ENCODE results near the gene NRXN3.

DNA sequence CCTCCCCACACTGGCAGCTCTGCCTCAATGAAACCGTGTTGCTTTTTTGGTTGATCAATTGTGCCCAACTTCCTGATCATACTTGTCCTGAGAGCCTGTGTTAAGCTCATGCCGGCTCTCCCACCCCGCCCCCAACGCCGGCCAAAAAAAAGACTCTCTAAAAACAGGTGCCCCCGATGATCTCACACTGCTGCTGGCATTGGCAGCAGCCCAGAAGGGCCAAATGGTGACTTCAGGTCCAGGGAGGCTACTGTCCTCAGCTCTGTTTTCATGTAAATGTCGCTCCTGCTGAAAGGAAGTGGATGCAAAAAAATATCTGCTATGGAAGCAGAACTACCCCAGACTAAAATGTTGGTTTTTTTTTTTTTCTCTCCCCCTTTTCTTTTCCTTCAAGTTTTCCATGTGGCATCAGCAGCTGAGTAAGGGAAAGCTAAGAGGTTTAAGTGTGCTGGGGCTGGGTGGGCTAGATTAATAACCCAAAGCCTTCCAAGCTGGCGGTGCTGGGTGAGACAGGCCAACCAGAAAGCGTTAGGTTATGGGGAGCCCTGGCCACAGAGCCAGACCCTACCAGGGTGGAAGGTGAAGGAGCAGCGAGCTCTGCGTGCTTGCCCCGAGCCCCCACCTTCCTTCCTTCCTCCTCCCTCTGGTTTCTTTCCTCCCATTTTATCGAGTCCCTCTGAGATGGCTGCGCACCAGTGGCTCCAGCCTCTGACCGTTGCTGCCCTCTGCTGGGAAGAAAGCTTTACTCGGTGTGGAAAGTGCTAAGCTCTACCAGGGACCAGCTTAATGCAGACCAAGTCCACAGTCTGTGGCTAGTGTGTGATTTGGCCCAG, 396.1 kb downstream of the NRXN3 start:
- TF ChIP-seq FOS (IDR thresholded peaks at IDR 0.05; ENCODE audit: low read depth, low read length) (no peak), CTCF (conservative IDR thresholded peaks at IDR 0.05; ENCODE audit: low read depth, low read length) (peak; percentile 67), POLR2A (IDR thresholded peaks at IDR 0.05; ENCODE audit: low read depth, low read length) (no peak), RAD21 (IDR thresholded peaks at IDR 0.05; ENCODE audit: low read length) (peak; percentile 68)
- TF ChIP-seq, protein P1, sequence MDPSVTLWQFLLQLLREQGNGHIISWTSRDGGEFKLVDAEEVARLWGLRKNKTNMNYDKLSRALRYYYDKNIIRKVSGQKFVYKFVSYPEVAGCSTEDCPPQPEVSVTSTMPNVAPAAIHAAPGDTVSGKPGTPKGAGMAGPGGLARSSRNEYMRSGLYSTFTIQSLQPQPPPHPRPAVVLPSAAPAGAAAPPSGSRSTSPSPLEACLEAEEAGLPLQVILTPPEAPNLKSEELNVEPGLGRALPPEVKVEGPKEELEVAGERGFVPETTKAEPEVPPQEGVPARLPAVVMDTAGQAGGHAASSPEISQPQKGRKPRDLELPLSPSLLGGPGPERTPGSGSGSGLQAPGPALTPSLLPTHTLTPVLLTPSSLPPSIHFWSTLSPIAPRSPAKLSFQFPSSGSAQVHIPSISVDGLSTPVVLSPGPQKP (IDR thresholded peaks at IDR 0.05; ENCODE audit: borderline replicate concordance, low read depth, low read length), result no peak

Data from IMR-90 (cell line).